HEK293T (cell line): Measurements from ENCODE around the gene WDR1.
A peak's percentile ranks its signal among the peaks of the same experiment; 100 is the strongest.

Source experiments
- CTCF ChIA-PET: fragments of 350-600 bp; formaldehyde crosslinking; extraction: SDS; loops from one replicate; lab custom pipeline; 2021; ENCODE audit warnings: antibody characterized with exemption, inconsistent platforms; lab: Yijun Ruan, JAX
- POLR2A ChIA-PET: fragments of 350-600 bp; formaldehyde crosslinking; extraction: SDS; loops from one replicate; lab custom pipeline; 2020; ENCODE audit warnings: antibody characterized with exemption, inconsistent platforms; lab: Yijun Ruan, JAX
- DNase-seq: peaks from one replicate; pipeline ENCODE4 v3.0.0; 2012; ENCODE audit warnings: mixed read lengths; ENCODE audit errors: extremely low spot score
- ARNT ChIP-seq: fragments of 450-650 bp; IDR thresholded peaks from 2 replicates; pipeline ENCODE4 v1.6.1; 2017; ENCODE audit warnings: mild to moderate bottlenecking
- BHLHE40 ChIP-seq: fragments of 450-650 bp; IDR thresholded peaks from 2 replicates; pipeline ENCODE4 v1.6.1; 2016; ENCODE audit warnings: mild to moderate bottlenecking, moderate library complexity, borderline replicate concordance
- CTBP1 ChIP-seq: fragments of 450-650 bp; IDR thresholded peaks from 2 replicates; pipeline ENCODE4 v1.6.1; 2016; ENCODE audit warnings: borderline replicate concordance
- ELF4 ChIP-seq: fragments of 450-650 bp; IDR thresholded peaks from 2 replicates; pipeline ENCODE4 v1.6.1; 2017; ENCODE audit warnings: antibody characterized with exemption
- FOXA1 ChIP-seq: fragments of 450-650 bp; IDR thresholded peaks from 2 replicates; pipeline ENCODE4 v1.6.1; 2016; ENCODE audit warnings: mild to moderate bottlenecking
- FOXK2 ChIP-seq: fragments of 450-650 bp; IDR thresholded peaks from 2 replicates; pipeline ENCODE4 v1.6.1; 2016; ENCODE audit warnings: mild to moderate bottlenecking
- FOXM1 ChIP-seq: fragments of 450-650 bp; IDR thresholded peaks from 2 replicates; pipeline ENCODE4 v1.6.1; 2017; ENCODE audit warnings: mild to moderate bottlenecking, borderline replicate concordance
- HDGF ChIP-seq: fragments of 450-650 bp; IDR thresholded peaks from 2 replicates; pipeline ENCODE4 v1.6.1; 2017; ENCODE audit warnings: antibody characterized with exemption, borderline replicate concordance
- L3MBTL2 ChIP-seq: fragments of 450-650 bp; conservative IDR thresholded peaks from 2 replicates; pipeline ENCODE4 v1.6.1; 2016; ENCODE audit warnings: mild to moderate bottlenecking
- LEF1 ChIP-seq: fragments of 450-650 bp; IDR thresholded peaks from 2 replicates; pipeline ENCODE4 v1.6.1; 2017; ENCODE audit warnings: mild to moderate bottlenecking, borderline replicate concordance
- NFRKB ChIP-seq: fragments of 450-650 bp; IDR thresholded peaks from 2 replicates; pipeline ENCODE4 v1.6.1; 2016; ENCODE audit warnings: mild to moderate bottlenecking, moderate library complexity
- SP1 ChIP-seq: fragments of 450-650 bp; IDR thresholded peaks from 2 replicates; pipeline ENCODE4 v1.6.1; 2017
- SUZ12 ChIP-seq: fragments of 450-650 bp; IDR thresholded peaks from 2 replicates; pipeline ENCODE4 v1.6.1; 2016; ENCODE audit warnings: mild to moderate bottlenecking
- TARDBP ChIP-seq: fragments of 450-650 bp; IDR thresholded peaks from 2 replicates; pipeline ENCODE4 v1.6.1; 2016
- ZNF384 ChIP-seq: fragments of 450-650 bp; IDR thresholded peaks from 2 replicates; pipeline ENCODE4 v1.6.1; 2016
- TF ChIP-seq, protein P1 (sequence below): fragments of 450-650 bp; IDR thresholded peaks from 2 replicates; pipeline ENCODE4 v1.6.1; 2016

WDR1 gene

DNA sequence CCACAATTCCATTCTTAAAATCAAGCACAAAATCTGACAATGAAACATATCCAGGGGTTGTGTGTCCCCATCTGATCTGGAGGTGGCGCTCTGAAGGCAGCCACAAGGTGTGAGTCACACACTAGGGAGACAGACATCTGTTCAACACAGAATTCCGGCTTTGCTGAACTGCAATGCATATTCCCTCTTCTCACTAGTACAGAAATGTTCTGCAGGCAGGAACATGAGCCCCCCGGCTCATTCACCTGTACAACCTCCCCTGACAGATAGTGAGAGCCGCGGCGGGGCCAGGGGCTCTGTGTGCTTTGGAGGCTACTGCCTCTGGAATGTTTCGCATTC, 41.9 kb downstream of the WDR1 start:
- DNase-seq, result peak; percentile 43
- ChIA-PET CTCF (no interaction called here), POLR2A (no interaction called here)
- TF ChIP-seq, protein P1, sequence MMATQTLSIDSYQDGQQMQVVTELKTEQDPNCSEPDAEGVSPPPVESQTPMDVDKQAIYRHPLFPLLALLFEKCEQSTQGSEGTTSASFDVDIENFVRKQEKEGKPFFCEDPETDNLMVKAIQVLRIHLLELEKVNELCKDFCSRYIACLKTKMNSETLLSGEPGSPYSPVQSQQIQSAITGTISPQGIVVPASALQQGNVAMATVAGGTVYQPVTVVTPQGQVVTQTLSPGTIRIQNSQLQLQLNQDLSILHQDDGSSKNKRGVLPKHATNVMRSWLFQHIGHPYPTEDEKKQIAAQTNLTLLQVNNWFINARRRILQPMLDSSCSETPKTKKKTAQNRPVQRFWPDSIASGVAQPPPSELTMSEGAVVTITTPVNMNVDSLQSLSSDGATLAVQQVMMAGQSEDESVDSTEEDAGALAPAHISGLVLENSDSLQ, result no peak
- TF ChIP-seq FOXM1 (no peak), ELF4 (no peak), TARDBP (no peak), FOXK2 (no peak), HDGF (no peak), L3MBTL2 (no peak), FOXA1 (no peak), BHLHE40 (no peak), ARNT (no peak), SUZ12 (no peak)

DNA sequence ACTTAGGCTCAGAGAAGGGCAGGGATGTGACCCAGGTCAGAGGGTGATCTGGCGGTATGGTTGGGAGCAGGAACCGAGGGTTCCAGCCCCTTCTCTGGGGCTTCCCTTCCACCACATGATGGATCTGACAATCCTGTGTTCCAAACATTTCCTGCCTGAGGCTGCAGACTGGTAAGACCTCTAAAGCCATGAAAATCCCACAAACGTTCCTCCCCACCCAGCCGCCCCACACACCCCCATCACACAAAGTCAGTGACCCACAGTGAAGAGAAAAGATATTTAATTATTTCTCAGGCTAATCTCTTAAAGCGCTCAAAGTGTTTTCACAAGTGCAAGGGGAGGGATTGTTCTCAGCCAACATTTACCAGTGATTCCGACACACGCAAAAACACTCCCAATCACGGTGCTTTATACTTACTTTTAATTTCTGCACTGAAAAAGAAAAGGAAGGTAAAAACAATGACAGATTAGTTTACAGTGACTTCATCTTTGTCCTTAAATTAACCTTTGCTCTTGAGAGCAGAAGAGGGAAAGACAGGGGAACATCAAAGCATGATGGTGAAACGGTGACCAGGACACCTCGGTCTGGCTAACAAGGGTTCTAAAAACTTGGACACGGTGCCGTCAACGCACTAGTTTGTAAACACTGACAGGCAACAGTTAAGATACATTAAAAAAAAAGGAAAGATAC, 42.4 kb downstream of the WDR1 start:
- CTCF ChIA-PET, result no interaction called here
- POLR2A ChIA-PET, result no interaction called here
- TF ChIP-seq FOXA1 (no peak), CTBP1 (no peak), NFRKB (no peak), FOXM1 (no peak), FOXK2 (no peak), HDGF (no peak), ZNF384 (no peak), LEF1 (no peak), ARNT (no peak), TARDBP (no peak), L3MBTL2 (no peak)
- TF ChIP-seq, protein P1, result no peak
- DNase-seq, result no peak

DNA sequence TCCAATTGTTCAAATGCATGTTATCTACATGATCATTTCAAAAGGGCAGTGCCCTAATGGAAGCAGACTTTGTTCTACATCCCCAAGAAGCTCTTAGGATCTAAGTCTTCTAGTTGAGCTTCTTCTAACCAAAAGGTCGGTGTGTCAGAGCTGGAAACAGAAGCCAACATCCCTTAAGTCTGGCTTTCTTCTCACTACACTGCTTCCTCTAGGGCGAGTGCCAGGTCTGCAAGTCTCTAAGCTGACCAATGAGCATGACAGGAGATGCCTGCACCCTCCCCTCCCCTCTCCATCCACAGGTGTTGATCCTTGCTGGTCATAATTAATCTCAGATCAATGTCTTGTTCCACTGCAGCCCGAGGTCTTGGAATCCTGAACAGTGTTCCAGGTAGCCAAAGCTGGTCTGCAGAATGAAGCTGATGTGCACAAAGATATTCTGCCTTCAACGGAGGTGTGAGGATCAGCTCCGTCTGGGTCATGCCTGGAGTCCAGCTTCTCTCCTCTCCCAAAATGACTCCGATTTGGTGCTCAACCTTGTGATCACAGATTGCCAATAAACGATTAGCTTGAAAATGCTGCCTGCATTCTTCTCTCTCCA, 44.1 kb downstream of the WDR1 start:
- ChIA-PET CTCF (no interaction called here), POLR2A (no interaction called here)
- no peak for TF ChIP-seq L3MBTL2
- TF ChIP-seq, protein P1, result no peak
- TF ChIP-seq SUZ12, result no peak
- TF ChIP-seq HDGF, result no peak
- TF ChIP-seq ELF4, result no peak
- no peak for TF ChIP-seq LEF1
- no peak for TF ChIP-seq ARNT
- no peak for TF ChIP-seq TARDBP
- no peak for TF ChIP-seq FOXA1
- no peak for TF ChIP-seq BHLHE40
- no peak for TF ChIP-seq ZNF384
- no peak for TF ChIP-seq FOXM1
- no peak for TF ChIP-seq SP1
- TF ChIP-seq CTBP1, result no peak
- no peak for TF ChIP-seq FOXK2
- TF ChIP-seq NFRKB, result no peak
- no peak for DNase-seq

DNA sequence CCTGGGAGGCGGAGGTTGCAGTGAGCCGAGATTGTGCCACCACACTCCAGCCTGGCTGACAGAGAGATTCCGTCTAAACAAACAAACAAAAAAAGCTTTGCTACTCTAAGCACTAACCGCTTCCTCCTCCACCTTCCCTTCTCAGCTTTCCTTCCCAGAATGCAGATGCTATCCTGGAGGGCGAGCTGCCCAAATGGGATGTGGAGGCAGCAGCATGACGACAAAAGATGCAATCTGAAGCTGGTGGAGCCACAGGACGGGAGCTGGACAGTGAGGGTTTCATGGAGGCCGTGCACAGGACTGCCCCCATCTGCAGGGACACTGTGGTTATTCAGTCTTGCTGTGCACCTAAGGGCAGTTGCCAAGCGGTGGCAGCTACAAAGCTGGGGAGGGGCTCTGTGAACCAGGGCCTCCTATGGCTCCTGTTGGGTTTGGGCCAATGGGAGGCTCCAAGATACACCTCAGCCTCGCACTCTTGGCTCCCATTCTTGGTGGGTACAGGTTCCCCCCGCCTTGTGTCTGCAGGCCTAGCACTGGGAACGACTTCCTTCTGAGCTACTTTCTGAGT, 47.4 kb downstream of the WDR1 start:
- CTCF ChIA-PET, result no interaction called here
- POLR2A ChIA-PET, result no interaction called here
- no peak for DNase-seq
- TF ChIP-seq NFRKB, result no peak
- TF ChIP-seq, protein P1, result no peak
- TF ChIP-seq FOXK2, result no peak
- TF ChIP-seq SP1, result no peak
- TF ChIP-seq ZNF384, result no peak
- no peak for TF ChIP-seq CTBP1
- no peak for TF ChIP-seq FOXA1
- TF ChIP-seq TARDBP, result no peak
- no peak for TF ChIP-seq LEF1
- no peak for TF ChIP-seq BHLHE40
- no peak for TF ChIP-seq SUZ12
- no peak for TF ChIP-seq ARNT
- TF ChIP-seq FOXM1, result no peak
